ENCODE data around the gene CXCL3.

GRCh38 chr4:74058048-74058651 lies 19.7 kb upstream of the CXCL3 start:
- TF ChIP-seq ZC3H11A (IDR thresholded peaks at IDR 0.05; ENCODE audit: low read depth, low read length) (no peak), SRSF9 (IDR thresholded peaks at IDR 0.05; ENCODE audit: borderline replicate concordance, low read depth, low read length) (no peak), MAZ (CRISPR knock-in tag; conservative IDR thresholded peaks at IDR 0.05 in 1 of 2, IDR thresholded peaks at IDR 0.05 in 1 of 2) (no peak), STAG1 (CRISPR knock-in tag; IDR thresholded peaks at IDR 0.05; ENCODE audit: borderline replicate concordance) (no peak), CTCF (IDR thresholded peaks at IDR 0.05 in 2 of 3, conservative IDR thresholded peaks at IDR 0.05 in 1 of 3; ENCODE audit: insufficient read depth in 2 of 3, low read depth in 1 of 3, low read length in 3 of 3) (no peak), CBX5 (IDR thresholded peaks at IDR 0.05; ENCODE audit: borderline replicate concordance, low read depth) (no peak)

All from K562 (cell line).